Midbrain (tissue), 1 donor: ENCODE measurements around the gene BRAT1.

ENCODE experiments used
- DNase-seq: peaks from one replicate; lab custom pipeline; 2025; lab: John Stamatoyannopoulos, UW

Gene BRAT1

DNA sequence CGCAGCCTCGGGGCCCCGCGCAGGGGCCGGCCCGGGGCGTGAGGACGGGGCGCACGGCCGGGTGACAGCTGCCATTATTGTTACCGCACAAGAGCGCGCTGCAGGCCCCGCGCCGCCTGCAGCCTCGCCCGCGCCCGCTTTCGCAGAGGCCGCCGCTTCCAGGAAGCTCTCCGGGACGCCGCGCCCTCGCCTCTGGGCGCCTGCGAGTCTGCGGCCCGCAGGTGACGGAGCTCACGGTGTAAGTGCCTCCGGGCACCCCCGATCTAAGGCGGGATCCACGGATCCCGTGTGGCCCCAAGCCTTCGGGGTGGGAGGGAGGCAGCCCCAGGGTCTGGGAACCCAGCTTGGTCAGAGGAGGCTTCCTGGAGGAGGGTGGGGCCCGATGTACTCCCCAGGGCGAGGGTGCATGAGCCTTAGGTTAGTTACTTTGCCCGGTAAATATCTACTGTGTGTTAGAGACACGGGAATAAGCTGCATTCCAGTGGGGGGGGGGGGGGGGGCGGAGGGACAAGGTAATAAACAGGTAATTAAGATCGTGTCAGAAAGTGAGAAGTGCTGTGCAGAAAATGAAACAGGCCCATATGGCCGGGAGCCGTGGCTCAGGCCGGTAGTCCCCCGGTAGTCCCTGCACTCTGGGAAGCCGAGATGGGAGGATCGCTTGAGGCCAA is 4.1 kb upstream of the BRAT1 start:
- no peak for DNase-seq

DNA sequence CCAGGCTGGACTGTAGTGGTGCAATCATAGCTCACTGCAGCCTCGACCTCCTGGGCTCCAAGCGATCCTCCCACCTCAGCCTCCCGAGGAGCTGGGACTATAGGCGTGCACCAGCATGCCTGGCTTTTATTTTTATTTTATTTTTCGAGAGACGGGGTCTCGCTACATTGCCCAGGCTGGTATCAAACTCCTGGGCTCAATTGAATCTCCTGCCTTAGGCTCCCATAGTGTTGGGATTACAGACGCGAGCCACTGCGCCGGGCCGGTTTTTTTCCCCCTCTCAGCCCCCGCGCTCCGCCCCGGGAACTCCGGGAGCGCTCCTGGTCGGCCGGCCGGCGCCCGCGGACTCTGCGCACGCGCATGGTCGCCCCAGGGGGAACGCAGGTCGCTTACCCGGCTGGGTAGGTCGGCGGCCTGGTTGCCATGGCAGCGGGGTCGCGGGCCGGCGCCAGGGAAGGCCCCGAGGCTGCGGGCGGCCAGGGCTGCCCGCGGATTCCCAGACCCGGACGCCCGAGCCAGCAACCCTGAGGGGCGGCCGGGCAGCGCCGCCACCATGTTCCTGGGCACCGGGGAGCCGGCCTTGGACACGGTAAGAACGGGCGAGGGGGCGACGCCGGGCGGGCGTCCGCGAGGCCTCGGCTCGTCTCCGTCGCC is 3.4 kb upstream of the BRAT1 start, which contains the start of gene IQCE:
Gene IQCE (plus strand): TSS at position 351 of the 654 bp plus-strand sequence. CDS start 203 bp downstream, at position 554.
- peak; percentile 91 for DNase-seq

DNA sequence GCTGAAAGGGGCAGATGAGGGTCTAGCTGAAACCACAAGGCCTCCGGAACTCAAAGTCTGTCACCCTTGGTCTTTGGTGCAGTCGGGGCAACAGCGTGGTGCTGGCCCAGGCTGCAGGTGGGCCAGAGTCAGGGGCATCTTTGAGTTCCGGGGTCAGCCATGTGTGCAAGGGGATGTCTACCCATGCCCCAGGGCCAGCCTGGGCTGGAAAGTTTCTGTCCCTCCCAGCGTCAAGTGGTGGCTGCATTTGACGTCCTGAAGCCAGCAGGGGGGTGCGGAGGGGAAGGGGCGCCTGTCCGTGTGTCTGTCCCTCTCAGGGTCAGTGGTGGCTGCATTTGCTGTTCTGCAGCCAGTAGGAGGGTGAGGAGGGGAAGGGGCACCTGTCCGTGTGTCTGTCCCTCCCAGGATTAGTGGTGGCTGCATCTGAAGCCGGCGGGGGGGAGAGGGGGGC is 638 bp downstream of the BRAT1 start:
- no peak for DNase-seq

DNA sequence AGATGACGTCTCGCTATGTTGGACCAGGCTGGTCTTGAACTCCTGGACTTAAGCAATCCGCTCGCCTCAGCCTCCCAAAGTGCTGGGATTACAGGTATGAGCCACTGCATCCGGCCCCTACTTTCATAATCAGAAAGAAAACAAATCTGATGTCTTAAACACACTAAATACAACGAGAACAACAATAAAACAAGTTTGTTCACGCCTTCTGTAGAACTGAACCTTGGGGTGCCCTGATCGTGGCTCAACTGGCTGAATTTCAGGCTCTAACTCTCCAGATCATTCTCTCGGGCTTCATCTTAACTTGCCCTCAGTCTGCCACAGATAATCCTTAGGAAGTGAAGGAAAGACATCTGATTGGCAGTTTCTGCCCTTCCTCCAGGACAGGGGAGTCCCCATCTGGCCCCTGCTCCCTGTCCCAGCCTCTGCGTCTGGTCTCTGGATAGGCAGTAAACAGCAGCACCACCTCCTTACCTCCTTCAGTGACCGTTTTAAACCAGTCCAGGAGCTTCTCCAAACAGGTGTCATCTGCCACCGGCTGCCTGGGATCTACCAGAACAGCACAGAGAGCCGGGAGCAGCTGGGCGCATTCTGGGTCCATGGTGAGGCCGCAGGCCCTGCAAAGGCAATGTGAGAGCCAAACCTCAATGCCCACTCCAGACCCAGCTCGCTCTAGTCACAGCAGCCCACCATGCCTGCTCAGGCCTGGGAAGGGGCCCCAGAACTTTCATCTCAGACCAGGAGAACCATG is 1.3 kb downstream of the BRAT1 start:
- DNase-seq = no peak

DNA sequence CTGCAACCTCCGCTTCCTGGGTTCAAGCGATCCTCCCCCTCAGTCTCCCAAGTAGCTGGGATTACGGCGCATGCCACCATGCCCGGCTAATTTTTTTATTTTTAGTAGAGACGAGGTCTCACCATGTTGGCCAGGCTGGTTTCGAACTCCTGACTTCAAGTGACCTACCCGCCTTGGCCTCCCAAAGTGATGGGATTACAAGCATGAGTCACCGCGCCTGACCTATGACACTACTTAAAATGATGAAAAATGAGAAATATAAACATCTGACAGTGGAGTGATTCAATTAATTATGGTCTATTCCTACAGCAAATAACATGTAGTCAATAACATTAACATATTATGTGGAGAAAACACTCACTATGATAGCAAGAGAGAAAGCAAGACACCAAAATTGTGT is 2.2 kb downstream of the BRAT1 start:
- no peak for DNase-seq

DNA sequence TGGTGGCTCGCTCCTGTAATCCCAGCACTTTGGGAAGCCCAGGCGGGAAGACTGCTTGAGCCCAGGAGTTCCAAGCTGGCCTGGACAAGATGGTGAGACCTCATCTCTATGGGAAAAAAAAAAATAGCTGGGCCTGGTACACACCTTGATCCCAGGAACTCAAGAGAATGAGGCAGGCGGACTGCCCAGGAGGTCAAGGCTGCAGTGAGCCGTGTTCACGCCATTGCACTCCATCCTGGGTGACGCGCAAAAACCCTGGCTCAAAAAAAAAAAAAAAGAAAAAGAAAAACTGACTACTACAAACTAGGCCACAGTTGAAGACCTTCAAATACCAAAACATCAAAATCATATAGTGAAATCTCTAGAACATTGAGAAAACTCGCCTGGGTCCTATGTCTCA is 3.9 kb downstream of the BRAT1 start:
- DNase-seq = no peak

DNA sequence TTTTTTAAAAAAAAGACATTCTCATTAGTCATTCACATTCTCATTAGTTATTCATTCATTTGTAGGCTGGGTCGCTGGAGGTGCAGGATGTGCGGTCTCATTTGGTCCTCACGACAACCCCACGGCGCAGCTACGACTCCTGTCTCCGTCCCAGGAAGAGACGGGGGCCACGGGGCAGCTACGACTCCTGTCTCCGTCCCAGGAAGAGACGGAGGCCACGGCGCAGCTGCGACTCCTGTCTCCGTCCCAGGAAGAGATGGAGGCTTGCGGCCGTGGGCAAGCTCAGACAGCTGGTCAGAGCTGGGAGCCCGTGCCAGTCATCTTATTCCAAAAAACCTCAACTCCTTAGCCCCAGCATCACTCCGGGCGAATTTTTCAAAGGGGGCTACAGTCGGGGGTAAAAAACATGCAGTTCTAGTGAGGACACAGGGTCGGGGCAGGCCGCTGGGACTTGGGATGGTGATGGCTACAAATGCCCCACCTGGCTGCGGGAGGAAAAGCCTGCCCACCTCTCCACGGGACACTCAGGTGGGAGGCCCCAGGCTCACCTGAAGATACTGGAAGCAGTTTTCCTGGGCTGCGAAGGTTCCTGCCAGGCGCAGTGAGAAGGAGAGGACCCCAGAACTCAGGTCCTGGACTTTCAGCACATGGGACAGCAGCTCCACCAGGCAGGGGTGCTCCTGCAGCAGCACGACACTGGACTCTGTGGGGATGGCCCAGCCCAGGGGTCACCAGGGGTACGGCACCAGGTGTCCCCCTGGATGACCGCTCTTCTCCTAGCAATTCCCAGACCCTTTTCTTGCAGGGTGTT is 8.3 kb downstream of the BRAT1 start:
- DNase-seq = no peak

DNA sequence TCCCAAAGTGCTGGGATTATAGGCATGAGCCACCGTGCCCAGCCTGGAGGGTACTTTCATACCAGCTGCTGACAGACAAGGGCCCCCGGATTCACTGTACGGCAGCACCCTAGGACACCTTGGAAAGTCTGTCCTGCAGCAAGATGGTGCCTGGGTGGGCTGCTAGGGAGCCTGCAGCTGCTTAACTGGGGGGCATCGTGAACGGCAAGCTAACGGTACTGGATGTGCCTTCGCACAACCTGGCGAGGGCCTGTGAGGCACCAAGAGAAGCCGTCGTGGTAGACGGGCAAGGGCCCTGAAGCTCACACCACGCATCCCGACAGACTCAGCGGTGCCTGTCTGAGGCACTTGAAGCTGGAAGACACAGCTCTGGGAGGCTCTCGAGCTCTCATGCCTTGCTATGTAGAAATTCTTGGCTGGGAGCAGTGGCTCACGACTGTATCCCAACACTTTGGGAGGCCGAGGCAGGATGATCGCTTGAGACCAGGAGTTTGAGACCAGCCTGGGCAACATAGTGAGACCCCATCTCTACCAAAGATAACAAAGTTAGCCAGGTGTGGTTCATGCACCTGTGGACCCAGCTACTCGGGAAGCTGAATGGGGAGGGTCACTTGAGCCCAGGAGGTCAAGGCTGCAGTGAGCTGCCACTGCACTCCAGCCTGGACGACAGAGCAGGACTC is 9.4 kb downstream of the BRAT1 start:
- no peak for DNase-seq

DNA sequence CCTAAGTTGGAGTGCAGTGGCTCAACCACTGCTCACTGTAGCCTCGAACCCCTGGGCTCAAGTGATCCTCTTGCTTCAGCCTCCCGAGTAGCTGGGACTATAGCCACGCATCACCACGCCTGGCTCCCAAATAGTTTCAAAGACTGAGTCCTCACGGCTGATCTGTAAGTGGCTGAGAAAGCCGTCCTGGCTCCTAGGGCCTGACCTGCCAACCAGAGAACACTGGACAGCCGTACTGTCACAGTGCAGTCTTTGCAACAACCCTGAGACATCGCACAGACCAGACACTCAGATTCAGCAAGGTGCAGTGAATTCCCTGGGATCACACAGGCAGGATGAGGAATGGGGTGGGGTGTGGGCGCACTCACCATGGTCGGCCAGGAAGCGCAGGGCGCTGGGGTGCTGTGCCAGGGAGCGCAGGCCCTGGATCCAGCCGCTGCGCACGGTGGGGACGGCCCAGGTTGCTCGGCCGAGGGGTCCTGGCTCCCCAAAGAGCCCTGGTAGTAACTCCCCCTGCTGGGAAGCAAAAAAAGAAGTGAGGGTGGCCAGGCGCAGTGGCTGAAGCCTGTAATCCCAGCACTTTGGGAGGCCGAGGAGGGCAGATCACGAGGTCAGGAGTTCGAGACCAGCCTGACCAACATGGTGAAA is 10.7 kb downstream of the BRAT1 start:
- DNase-seq = no peak

DNA sequence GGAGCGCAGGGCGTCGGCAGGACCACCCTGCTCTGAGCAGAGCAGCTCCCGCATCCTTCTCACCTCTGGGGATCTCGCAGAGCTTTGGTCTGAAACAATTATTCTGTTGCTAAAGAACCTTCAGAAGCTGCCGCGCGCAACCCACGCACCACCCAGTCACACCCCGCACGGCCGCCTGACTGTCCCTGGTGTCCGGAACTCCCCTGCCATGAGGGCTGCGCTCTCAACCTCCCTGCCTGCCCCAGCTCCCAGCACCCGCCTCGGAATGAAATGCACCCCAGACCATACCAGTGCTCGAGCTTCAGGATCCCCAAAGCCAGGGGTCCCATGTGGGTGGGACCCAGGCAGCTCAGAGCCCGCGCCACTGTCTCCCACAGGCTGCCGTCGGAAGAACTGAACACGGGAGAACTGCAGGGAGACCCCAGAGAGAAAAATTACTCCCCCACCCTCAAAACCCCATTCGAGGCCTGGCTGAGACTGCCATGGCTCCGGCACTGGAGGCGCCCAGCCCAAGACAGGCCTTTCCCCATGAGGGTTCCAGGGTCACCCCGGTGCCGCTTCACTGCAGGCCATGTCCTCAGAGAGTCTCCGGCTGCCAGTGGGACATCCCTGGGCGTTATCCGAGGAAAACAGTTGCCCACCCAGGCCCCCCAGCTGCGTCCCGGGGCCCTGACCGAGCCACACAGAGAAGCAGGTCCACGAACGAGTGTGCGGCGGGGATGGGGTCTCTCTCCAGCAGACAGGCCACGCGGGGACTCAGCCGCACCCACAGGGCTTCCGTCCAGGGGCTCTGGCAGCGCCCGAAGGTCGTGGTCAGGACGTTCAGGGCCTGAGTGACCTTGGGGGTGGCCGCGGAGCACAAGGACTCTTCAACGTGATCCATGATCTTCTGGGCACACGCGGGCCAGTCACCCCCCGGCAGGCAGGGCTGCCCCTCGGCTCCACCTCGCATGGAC is 12.1 kb downstream of the BRAT1 start:
- DNase-seq = no peak

DNA sequence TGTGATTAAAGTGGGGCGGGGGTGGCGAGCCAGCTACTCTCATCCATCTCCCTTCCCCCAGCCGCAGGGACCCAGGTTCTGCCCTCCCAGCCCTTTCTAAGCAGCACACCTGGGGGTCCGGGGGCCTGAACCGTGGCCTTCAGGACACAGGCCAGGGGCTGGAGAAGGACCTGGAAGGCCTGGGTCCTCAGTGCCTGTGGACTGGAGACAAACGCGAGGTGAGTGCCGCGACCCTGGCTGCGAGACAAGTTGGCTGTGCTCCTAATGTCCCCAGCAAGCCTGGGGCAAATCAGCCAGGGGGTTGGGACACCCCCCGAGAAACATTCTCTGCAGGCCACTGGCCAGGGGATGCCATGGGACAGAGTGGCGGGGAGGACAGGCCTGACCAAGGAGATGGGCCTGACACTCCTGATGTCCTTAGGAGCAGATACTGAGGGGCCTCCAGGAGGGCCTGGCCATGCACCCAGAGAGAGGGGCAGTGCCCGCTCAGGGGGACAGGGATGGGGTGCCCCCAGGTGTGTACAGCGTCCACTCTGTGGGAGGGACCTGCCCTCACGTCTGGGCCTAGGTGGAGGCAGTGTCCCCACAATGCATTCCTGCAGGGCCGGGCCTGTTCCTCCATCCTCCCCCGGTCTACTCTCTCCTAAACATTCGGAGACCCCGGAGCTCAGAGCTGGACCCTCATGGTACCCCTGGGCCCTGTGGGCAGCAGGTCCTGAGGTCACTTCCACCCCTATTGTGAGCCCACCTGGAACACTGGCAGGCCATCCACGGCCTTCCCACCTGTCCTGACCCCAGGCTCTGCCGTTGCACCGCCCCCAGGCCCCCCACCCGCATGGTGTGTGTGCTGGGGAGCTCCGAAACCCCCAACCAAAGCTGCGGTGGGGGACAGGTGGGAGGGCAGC is 13.1 kb downstream of the BRAT1 start:
- DNase-seq = no peak

DNA sequence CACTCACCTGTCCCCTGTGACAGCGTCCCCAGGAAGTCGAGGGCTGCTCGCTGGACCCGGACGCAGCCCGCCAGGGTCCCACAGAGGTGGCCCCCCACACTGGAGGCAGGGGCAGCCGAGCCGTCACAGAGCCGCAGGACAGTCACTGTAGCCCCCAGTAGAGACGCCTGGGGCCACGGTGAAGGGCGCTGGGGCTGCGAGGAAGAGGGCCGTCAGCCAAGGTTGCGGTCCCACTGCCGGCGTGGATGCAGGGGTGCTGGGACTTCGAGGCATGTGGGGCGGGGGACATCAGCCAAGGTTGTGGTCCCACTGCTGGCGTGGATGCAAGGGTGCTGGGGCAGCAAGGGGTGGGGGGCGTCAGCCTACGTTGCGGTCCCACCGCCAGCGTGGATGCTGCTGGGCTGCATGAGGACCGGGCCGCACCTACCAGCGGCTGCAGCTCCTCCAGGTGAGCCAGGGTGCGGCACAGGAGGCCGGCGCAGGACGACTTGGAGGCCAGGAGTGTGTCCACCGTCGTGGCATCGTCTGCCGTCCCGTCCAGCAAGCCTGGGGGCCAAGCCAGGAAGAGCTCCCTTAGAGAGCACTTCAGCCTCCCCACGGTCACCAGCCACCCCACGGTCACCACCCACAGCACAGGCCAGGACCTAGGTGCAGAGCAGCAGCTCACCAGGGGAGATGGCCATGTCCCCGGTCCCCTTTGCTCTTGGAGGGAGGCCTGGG is 13.9 kb downstream of the BRAT1 start:
- no peak for DNase-seq

DNA sequence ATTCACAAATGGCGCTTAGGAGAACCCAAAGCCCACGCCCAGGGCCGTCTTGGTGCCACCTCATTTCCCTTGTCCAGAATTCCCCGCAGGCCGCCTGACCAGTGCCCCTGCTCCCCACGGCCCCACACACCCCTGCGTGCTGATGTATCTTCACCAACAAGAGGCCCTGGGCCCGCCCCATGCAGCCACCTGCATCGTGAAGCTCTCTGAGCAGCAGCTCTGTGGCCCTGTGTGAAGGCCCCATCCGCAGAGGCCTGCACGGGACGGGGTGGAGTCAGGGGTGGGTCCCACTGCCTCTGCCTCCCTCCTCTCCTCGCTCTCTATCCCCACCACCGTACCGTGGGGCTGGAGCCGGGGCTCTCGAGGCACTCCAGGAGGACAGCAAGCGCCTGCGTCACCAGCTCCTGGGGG is 14.7 kb downstream of the BRAT1 start:
- DNase-seq = no peak

DNA sequence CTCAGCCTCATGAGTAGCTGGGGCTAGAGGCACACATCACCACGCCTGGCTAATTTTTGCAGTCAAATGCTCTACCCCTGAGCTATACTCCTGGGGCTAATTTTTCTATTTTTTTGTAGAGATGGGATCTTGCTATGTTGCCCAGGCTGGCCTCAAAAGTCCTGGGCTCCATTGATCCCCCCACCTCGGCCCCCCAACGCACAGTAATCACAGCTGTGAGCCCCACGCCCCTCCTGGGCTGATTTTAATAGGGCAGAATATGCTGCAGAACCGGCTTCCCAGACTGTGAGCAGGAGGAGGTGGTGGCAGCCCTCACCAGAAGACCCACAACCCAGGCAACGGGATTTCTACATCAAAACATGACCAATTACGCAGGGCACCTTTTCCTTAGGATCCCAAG is 15.2 kb downstream of the BRAT1 start:
- no peak for DNase-seq

DNA sequence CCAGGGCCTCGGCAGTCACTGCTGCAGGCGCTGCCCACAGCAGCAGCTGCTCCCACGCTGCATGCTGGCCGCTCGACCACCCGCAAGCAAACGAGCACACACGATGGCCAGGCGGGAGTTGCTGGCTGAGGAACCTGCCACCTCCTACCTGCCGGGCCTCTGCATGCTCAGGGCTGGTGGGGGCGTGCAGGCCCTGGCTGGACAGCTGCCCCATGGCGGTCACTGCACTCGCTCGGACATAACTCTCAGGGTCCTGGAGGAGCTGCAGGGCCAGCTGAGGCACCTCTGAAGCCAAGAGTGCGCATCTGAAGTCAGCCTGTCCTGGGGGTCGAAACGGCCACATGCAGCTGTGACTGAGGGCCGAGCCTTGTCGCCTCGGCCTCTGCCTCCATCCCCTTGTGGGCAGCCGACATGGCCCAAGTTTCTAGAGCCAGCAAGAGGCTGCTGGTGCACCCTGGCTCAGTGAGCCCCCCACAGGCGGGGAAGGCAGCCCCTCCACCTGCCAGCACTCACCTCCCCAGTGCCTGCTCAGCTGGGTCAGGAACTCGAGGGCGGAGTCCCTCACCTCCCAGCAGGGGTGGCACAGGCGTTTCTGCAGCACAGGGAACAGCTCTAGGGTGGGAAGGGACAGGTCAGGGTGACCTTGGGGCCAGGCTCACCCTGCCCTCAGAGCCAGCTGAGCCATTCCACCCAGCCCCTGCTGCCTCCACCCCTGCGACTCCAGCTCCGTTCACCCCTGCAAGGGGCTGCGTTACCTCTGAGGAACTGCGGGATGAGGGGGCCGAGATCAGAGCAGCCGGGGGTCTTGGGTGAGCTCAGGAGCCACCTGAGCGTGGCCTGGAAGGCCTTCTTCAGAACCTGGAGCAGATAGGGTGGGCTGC is 16.1 kb downstream of the BRAT1 start:
- DNase-seq = no peak

DNA sequence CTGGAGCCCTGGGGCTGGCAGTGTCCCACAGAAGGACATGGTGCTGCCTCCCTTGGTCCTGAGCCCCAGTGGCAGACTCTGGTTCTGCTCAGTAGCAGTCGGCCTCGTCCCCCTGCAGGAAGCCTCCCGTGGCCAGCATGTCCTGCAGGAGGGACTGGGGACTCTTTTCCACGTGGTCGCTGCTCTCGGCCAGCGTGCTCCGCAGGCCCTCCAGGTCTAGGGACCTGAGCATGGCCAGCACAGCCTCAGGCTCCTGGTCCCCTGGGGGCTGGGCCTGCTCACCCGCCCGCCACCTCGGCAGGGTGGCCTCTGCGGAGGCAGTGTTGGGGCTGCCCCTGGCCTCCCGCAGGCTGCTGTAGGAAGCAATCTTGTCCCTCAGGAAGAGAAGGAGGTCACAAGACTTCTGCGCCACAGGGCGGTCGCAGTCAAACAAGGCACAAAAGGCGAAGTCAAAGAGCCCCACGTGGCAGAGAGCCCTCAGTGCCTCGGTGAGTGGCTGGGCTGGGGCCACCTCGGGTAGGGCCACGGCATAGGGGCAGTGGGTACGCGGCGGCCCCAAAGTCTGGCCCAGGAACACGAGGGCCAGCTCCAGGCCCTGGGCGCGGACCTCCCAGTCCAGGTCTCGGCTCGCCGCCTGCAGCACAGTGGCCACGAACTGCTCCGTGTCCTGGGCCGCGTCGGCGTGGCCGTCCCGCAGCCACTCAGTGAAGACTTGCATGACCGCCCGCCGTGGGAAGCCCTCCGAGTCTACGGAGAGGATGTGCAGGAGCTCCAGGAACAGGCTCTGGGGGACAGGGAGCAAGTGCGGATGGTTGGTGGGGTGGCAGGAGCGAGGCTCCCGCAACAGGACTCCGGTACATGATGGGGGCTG is 17.1 kb downstream of the BRAT1 start:
- DNase-seq = no peak
